ENCODE results near the gene HHIPL1.

GRCh38 chr14:99728981-99729451 is 84.1 kb downstream of the HHIPL1 start:
- TF ChIP-seq CTCF (IDR thresholded peaks at IDR 0.05; ENCODE audit: insufficient read depth, low read depth, low read length) (no peak), EZH2 (IDR thresholded peaks at IDR 0.05; ENCODE audit: insufficient read depth, low read length) (no peak)
